Measurements from ENCODE around the gene COX7A1. TPM values are rescaled to one million over a fixed set of nuclear protein-coding genes. Genes with fewer than 3 reads are reported as not detected.

The COX7A1 gene
- total RNA-seq, 1 experiment from 2014 or later: not detected

- TF ChIP-seq CTCF (conservative IDR thresholded peaks at IDR 0.05): no peak
- no peaks in the 10 kb centered on the region for H3K27me3 ChIP-seq (ENCODE audit: insufficient read depth, low read length)
- Mint-ChIP-seq H3K36me3 (ENCODE audit: insufficient read depth in 1 of 3, low read depth in 3 of 3) (peaks cover 42 to 77% (median 72%) of the 10 kb centered on the region in 3 experiments; a peak in 6 of 7 replicates), H3K27ac (peak overlapping the region in 1 of 3 experiments; percentile 67; a peak in 4 of 7 replicates), H3K9me3 (no peaks in the 10 kb centered on the region), H3K4me3 (no peak overlapping the region), H3K27me3 (ENCODE audit: low read depth) (no peaks in the 10 kb centered on the region; the same call in 1 of the 2 replicates), H3K4me1 (peaks cover 7 to 20% of the 10 kb centered on the region in 2 experiments)
- H3K18ac ChIP-seq (ENCODE audit: insufficient read length, low read depth, low read length): no peak overlapping the region
- H3K23me2 ChIP-seq (ENCODE audit: insufficient read length, low read depth, low read length, poor library complexity, severe bottlenecking): no peaks in the 10 kb centered on the region
- no peak overlapping the region for H3K14ac ChIP-seq (ENCODE audit: insufficient read depth, low read length)
- H2BK15ac ChIP-seq (ENCODE audit: low read depth, low read length): no peak overlapping the region
- no peak overlapping the region for H3K9ac ChIP-seq (ENCODE audit: extremely low read depth, insufficient read length, low read length)
- no peak overlapping the region for H3K56ac ChIP-seq (ENCODE audit: insufficient read length, low read depth, low read length)
- no peaks in the 10 kb centered on the region for H3K4me1 ChIP-seq (ENCODE audit: insufficient read depth, low read length)
- no peak overlapping the region for H3K23ac ChIP-seq (ENCODE audit: insufficient read length, low read depth, low read length)
- H2AK5ac ChIP-seq (ENCODE audit: insufficient read length, low read length): no peak overlapping the region
- no peak overlapping the region for H2BK20ac ChIP-seq (ENCODE audit: low read depth, low read length, poor library complexity, severe bottlenecking)
- H3K79me2 ChIP-seq (ENCODE audit: insufficient read depth, low read length): no peaks in the 10 kb centered on the region
- H3K4me2 ChIP-seq (ENCODE audit: insufficient read depth, insufficient read length, low read length): no peak overlapping the region
- no peak overlapping the region for H2BK120ac ChIP-seq (ENCODE audit: low read depth, low read length, poor library complexity, severe bottlenecking)
- no peak overlapping the region for H2BK12ac ChIP-seq (ENCODE audit: insufficient read length, low read depth, low read length)
- H4K20me1 ChIP-seq (ENCODE audit: control insufficient read depth, insufficient read depth, insufficient read length): no peaks in the 10 kb centered on the region
- no peaks in the 10 kb centered on the region for H3K79me1 ChIP-seq (ENCODE audit: insufficient read depth, low read depth, low read length, poor library complexity, severe bottlenecking)
- H4K8ac ChIP-seq (replicated peaks; ENCODE audit: insufficient read length, low read depth, low read length): no peak overlapping the region
- H2BK5ac ChIP-seq (ENCODE audit: insufficient read length, low read length): peak overlapping the region; percentile 58
- H3K4ac ChIP-seq (ENCODE audit: low read depth, low read length): no peak overlapping the region
- H4K5ac ChIP-seq (ENCODE audit: insufficient read length, low read depth, low read length): no peak overlapping the region
- DNase-seq: no peak
- H3K27ac ChIP-seq (ENCODE audit: insufficient read length, low read depth, low read length): no peak overlapping the region
- H2AFZ ChIP-seq (ENCODE audit: low read length): no peak overlapping the region
- no peaks in the 10 kb centered on the region for H3K9me3 ChIP-seq (ENCODE audit: control insufficient read depth, low read depth, low read length)
- H4K91ac ChIP-seq (ENCODE audit: insufficient read length, low read depth, low read length): no peak overlapping the region
- H3T11ph ChIP-seq (ENCODE audit: low read length): no peak overlapping the region
- no CpG with 5 or more reads among the region's 49 CpGs for WGBS (ENCODE audit: extremely low coverage, insufficient read length, low lambda C conversion rate)
Observed at GRCh38 chr19:36121486-36122124, 30.6 kb downstream of the COX7A1 start.
